Liver (tissue), 2 donors: ENCODE measurements around the gene CDH1.
"Not testable (repeated sequence)": the region's sequence is repeated elsewhere in the genome, so short reads cannot be mapped to it uniquely, and the experiment has no call there.

Source experiments
- CTCF ChIP-seq: fragments of 150-350 bp; IDR thresholded peaks from 2 replicates; pipeline ENCODE4 v1.5.1; 2017; ENCODE audit warnings: improper control_type of control experiment, low read depth, low read length; ENCODE audit not compliant: missing input control
- REST ChIP-seq: IDR thresholded peaks from 2 replicates; pipeline ENCODE4 v1.6.1; 2016; ENCODE audit warnings: antibody characterized with exemption, mild to moderate bottlenecking
- donor health status: healthy.

GRCh38 chr16:68787419-68787807, 50.3 kb downstream of the CDH1 start:
- TF ChIP-seq CTCF, REST: not testable (repeated sequence)
